GM19372 (cell line): Measurements from ENCODE around the gene BRAP.
A peak's percentile ranks its signal among the peaks of the same experiment; 100 is the strongest.
"Not testable (repeated sequence)": the region's sequence is repeated elsewhere in the genome, so short reads cannot be mapped to it uniquely, and the experiment has no call there.

Source experiments
- ATAC-seq: cut with Tn5 transposase; IDR thresholded peaks from one replicate; pipeline ENCODE4 v1.9.1; 2021; ENCODE audit warnings: mild to moderate bottlenecking, low read depth, moderate library complexity; ENCODE audit not compliant: unreplicated experiment

Gene BRAP, protein sequence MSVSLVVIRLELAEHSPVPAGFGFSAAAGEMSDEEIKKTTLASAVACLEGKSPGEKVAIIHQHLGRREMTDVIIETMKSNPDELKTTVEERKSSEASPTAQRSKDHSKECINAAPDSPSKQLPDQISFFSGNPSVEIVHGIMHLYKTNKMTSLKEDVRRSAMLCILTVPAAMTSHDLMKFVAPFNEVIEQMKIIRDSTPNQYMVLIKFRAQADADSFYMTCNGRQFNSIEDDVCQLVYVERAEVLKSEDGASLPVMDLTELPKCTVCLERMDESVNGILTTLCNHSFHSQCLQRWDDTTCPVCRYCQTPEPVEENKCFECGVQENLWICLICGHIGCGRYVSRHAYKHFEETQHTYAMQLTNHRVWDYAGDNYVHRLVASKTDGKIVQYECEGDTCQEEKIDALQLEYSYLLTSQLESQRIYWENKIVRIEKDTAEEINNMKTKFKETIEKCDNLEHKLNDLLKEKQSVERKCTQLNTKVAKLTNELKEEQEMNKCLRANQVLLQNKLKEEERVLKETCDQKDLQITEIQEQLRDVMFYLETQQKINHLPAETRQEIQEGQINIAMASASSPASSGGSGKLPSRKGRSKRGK

DNA sequence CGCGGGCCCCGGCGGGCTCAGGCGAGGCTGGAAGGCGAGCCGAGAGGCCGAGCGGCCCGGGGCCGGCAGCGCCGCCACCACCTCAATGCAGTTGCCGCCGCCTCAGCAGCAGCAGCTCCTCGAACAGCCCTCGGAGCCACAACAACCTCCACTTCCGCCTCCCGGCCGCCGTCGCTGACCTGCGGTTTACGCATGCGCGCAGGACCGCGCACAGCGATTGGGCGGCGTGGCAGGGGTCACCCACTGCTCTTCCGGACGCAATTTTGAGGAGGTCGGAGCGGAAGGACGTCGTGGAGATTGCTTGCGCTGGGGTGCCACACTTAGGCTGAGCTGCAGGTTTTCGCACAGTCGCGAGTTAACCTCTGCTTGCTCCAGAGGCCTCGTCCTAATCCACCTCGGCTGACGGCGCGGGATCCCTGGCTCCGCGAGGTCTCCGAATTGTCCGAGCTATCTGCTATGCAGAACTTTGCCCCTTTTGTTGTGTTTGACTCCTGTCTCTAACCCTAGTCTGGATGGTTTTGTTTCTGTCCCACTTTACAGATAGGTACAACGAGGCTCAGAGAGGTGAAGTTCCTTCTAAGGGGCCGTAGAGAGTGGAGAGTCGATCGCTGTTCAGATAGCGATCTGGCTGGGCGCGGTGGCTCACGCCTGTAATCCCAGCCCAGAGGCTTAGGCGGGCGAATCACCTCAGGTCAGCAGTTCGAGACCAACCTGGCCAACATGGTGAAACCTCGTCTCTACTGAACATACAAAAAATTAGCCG is at the start of gene BRAP, which contains the start of gene ACAD10:
Gene BRAP (minus strand): TSS at position 146 of the 763 bp plus-strand sequence. CDS start 164 bp downstream, outside the sequence.
Gene ACAD10 (plus strand): TSS at position 243 of the 763 bp plus-strand sequence. CDS start 6,657 bp downstream, outside the sequence.
- ATAC-seq, result peak; percentile 91

DNA sequence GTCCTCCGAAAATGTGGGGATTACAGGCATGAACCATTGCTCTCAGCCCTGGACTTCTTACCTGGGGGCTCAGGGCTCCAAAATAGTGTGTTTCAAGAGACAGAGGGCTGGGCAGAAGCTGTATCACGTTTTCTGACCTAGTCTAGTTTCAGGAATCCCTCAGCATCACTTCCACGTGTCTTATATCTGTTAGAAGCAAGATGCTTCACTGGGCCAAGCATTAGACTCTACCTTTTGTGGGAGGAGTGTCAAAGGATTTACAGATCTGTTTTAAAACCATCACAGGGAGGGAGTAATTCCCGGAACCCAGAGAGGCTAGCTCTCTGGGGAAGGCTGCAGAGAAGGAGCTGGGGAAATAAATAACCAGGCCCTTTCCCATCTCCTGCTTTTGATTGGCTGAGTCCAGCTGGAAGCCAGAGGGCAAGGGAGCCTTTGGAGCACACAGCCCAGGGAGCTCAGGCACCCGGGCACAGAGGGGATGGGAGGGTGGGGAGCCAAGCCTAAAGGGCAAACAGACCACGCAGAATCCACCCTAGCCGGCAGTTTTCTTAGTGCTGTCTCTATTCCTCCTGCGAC is 47.7 kb upstream of the BRAP start:
- no peak for ATAC-seq

DNA sequence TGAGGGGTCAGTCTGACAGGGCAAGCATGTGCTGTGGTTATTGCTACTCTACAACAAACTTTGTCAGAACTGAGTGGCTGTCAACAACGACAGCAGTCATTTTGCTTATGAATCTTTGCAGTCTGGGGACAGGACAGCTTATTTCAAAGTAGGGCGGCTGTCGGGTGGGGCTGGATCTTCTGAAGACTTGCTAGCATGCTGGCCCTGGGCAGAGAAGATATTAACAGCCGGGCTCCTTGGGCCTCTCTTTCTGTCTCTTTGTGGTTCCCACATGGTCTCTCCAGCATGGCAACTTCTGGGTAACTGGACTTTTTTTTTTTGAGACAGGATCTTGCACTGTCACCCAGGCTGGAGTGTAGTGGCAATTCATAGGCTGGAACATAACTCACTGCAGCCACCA is 47.0 kb upstream of the BRAP start:
- ATAC-seq, result no peak

DNA sequence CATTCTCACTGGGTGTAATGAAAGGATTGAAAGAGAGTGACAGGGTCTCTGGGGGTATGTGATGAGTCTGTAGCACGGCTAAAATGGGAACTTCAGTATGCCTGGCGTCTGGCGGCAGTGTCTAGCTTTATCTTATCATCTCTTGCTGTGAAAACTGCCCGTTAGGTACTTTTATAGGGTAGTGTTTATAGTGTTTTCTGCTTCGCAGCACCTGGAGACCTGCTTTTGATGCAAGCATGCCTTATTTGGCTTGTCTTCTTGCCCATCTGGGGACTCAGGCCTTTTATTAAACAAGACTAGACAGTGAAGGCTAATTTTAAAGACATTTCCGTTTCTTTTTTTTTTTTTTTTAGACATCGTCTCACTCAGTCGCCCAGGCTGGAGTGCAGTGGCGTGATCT is 44.7 kb upstream of the BRAP start:
- ATAC-seq, result no peak

DNA sequence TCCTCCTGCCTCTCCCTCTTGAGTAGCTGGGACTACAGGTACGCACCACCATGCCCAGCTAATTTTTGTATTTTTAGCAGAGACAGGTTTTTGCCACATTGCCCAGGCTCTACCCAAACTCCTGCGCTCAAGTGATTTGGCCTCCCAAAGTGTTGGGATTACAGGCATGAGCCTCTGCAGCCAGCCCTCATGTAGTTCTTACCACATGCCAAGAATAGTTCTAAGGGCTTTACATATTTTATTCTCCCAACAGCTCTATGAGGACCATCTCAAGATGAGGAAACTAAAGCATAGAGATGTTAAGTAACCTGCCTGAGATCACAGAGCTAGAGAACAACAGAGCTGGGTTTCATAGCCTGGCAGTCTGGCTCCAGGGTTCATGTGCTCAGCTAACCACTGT is 43.0 kb upstream of the BRAP start:
- no peak for ATAC-seq

DNA sequence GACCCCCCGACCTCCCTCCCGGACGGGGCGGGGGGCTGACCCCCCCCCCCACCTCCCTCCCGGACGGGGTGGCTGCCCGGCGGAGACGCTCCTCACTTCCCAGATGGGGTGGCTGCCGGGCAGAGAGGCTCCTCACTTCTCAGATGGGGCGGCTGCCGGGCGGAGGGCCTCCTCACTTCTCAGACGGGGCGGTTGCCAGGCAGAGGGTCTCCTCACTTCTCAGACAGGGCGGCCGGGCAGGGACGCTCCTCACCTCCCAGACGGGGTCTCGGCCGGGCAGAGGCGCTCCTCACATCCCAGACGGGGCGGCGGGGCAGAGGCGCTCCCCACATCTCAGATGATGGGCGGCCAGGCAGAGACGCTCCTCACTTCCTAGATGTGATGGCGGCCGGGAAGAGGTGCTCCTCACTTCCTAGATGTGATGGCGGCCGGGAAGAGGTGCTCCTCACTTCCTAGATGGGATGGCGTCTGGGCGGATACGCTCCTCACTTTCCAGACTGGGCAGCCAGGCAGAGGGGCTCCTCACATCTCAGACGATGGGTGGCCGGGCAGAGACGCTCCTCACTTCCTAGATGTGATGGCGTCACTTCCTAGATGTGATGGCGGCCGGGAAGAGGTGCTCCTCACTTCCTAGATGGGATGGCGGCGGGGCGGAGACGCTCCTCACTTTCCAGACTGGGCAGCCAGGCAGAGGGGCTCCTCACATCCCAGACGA is 38.0 kb upstream of the BRAP start:
- ATAC-seq, result not testable (repeated sequence)

DNA sequence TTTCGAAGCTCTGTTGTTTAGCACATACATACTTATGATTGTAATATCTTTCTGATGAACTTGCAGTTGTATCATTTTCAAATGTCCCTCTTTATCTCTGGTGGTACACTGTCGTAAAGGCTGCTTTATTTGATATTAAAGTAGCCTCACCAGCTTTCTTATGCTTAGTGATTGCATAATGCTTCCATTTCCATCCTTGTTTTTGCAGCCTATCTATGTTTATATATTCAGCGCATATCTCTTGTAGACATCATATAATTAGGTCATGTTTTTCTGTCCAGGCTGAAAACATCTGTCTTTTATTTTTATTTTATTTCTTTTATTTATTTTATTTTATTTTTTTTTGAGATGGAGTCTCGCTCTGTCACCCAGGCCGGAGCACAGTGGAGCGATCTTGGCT is 34.7 kb upstream of the BRAP start:
- no peak for ATAC-seq

DNA sequence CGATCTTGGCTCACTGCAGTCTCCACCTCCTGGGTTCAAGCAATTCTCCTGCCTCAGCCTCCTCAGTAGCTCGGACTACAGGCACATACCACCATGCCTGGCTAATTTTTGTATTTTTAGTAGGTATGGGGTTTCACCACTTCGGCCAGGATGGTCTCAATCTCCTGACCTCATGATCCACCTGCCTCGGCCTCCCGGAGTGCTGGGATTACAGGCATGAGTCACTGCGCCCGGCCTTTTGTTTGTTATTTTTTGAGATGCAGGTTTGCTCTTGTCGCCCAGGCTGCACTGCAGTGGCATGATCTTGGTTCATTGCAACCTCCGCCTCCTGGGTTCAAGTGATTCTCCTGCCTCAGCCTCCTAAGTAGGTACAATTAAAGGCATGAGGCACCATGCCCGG is 33.6 kb upstream of the BRAP start:
- ATAC-seq, result not testable (repeated sequence)

DNA sequence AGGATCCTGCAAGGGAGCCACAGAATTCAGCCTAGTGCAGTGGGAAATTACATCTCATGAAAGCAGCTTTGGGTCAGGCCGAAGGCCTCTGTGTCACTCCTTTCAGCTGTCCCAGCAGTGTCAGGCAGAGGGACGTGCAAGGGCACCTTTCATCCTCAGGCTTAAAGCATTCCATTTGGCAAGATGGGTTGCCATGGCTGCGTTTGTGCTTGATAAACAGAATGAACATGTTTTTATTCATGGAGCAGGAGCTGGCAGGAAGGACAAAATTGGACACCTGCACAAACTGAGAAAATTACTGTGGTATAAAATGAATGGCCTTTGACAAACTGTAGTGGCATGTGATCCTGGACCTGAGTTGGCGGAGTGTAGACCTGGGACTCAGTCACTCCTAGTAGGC is 29.5 kb upstream of the BRAP start:
- ATAC-seq, result no peak

DNA sequence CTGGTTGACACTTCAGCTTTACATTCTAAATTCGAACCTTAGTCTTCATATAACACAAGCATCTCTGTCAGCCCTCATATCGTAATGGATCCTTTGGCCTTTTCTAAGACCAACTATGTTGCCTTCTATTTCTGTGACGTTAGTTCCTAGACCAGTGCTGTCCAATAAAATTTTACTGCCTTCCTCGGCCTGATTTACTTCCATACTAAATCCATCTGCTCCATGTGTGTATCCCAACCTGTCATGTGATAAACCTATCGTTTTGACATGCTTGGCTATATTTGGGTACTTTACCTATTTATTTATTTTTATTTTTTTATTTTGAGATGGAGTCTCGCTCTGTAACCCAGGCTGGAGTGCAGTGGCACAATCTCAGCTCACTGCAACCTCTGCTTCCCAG is 20.4 kb upstream of the BRAP start:
- ATAC-seq, result no peak

DNA sequence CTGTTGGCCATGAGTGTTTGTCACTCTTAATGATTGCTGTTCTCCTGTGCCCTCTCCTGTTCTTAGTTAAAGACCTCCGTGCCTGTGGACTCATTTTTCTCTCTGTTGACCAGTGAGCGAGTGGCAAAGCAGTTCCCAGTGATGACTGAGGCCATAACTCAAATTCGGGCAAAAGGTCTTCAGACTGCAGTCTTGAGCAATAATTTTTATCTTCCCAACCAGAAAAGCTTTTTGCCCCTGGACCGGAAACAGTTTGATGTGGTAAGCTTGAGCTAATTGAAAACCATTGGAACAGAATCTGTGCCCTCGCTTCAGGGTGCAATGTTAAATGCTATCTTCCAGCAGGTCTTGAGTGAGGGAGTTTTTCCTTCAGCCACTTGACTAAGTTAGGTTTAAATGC is 19.9 kb upstream of the BRAP start:
- no peak for ATAC-seq

DNA sequence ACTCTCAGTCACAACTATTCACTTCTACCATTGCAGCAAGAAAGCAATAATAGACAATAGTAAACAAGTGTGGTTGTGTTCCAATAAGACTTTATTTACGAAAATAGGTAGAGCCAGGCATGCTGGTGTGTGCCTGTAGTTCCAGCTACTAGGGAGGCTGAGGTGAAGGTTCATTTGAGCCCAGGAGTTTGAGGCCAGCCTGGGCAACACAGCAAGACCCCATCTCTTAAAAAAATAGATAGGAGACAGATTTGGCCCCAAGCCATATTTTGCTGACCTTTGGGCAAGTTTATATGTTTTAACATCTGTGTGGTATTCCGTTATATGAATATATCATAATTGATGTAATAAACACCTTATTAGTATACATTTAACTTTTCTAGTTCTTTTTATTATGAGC is 14.2 kb upstream of the BRAP start:
- ATAC-seq, result no peak

DNA sequence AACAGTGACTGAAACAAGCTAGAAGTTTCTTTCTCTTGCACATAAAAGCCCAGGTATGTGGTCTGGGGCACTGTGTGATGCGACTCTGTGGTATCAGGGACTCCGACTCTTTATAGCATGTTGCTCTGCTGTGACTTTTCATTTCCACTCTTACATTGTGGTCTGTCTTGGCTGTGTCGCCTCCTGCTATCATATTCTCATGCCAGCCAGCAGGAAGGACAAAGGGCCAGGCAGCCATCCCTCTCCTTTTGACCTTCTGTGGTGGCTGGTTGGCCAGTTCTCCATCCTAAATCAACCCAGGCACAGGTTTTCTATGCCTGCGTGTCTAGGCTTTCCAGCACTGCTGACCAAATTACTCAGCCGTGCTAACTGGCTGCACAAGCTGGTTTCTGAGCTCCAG is 8.1 kb upstream of the BRAP start:
- ATAC-seq, result no peak

DNA sequence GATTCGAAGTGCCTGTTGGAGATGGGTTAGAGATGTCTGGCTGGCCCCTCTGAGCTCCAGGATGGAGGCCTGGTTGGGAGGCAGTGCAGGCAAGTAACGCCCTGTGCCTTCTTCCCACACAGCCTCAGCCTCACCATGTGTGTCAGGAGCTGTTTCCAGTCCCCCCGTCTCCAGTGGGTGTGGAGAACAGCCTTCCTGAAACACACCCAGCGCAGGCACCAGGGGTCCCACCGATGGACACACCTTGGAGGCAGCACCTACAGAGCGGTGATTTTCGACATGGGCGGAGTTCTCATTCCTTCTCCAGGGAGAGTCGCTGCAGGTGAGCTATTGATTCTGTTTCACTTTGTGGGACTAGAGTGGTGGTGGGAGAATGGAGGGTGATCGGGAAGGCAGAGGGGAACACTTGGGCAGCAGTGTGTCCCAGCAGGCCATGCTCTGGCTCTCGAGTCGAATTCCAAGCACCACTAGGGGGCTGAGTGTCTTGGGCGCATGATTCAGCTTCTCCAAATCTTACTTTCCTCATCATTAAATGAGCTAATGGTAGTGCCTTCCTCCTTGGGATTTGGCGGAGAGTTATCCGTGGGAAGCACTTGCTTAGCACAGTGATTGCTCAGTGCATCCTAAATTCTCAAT is 6.9 kb upstream of the BRAP start:
- no peak for ATAC-seq

DNA sequence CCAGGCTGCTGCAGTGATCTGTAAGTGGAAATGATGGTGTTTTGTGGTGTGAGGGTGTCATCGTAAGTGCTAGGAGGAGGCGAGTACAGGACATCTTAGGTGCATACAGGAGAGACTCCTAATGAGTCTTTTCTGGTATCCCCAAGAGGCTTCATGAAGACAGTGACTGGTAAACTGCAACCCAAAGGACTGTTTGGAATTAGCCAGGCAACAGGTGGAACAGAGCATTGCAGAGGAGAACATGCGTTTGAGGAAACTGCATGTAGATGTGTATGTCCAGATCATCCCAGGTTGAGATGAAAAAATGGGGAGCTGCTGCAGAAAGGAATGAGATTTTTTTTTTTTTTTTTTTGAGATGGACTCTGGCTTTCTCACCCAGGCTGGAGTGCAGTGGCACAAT is 5.5 kb upstream of the BRAP start:
- no peak for ATAC-seq

DNA sequence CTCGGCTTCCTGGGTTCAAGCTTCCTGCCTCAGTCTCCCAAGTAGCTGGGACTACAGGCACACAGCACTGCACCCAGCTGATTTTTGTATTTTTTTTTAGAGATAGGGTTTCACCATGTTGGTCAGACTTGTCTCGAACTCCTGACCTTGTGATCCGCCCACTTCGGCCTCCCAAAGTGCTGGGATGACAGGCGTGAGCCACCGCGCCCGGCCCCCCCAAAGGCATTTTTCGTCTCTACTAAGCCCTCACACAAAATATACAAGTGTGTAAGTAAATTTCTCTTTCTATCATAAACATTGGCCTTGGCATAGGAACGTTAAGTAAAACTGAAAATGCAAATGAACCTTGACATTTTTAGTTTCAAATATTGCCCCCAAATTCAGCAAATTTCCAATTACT is 2.2 kb upstream of the BRAP start:
- no peak for ATAC-seq

DNA sequence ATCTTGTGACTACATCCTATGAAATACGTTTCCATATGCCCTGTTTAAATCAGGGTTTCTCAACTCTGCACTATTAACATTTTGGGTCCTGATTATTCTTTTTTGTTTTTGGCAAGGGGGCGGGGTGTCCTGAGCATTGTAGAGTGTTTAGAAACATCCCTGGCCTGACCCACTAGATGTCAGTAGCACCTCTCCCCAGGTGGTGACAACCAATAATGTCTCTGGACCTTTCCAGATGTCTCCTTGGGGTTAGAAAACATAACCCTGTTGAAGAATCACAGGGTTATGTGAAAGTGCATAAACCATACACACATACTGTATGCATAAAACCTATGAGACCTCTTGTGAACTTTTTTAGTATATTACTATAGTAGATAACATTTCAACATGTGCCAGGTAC is 1.5 kb upstream of the BRAP start:
- no peak for ATAC-seq

DNA sequence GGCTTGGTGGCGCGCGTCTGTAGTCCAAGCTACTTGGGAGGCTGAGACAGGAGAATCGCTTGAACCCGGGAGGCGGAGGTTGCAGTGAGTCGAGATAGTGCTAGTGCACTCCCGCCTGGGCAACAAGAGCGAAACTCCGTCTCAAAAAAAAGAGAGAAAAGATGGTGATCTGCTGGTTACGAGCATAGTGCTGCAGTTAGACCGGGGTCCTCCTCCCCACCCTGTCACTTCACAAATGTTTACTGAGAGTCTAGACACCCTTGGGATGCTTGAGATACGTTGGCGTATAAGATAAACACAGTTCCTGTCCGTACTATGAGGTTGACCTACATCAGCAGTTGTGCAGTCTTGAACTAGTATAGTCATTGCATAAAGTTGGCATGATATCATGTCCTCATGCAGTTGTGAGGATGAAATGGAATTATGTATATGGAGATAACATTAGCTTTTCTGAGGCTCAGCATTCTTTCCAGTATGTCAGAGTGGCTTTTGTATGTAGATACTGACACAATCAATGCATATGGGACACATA is 884 bp upstream of the BRAP start:
- ATAC-seq, result no peak

DNA sequence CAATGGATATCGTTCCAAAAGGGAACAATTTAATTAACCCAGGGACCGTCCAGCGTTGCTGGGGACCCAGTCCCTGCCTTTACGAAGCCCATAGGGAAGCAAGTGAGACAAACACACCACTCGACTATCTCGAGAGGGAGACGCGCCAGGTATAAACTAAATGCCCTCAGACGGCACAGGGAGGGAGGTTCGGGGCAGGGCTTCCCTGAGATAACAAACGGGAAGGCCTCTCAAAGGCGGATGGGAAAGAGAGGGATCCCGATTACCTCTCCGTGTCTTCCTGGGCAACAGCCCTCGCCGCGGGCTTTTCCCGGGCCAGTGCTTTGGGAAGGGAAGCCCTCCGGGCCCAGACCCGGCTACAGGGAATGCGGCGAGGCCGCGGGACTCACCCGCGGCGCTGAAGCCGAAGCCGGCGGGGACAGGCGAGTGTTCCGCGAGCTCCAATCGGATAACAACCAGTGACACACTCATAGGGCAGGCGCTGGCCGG is 390 bp downstream of the BRAP start:
- ATAC-seq, result peak; percentile 9
